ENCODE measurements around the gene RAB20.
"Not testable (repeated sequence)": the region's sequence is repeated elsewhere in the genome, so short reads cannot be mapped to it uniquely, and the experiment has no call there.

Gene RAB20

GRCh38 chr13:110554946-110555345 lies 6.6 kb downstream of the RAB20 start:
- no peak for DNase-seq (ENCODE audit: low read depth in 3 of 3)

- no peak for DNase-seq (ENCODE audit: low read depth in 3 of 3)
These were observed 7.2 kb downstream of the RAB20 start for GRCh38 chr13:110554227-110554836.

GRCh38 chr13:110553417-110553816 lies 8.1 kb downstream of the RAB20 start:
- DNase-seq (ENCODE audit: low read depth in 3 of 3), result no peak

GRCh38 chr13:110552767-110553166 lies 8.8 kb downstream of the RAB20 start:
- DNase-seq (ENCODE audit: low read depth in 3 of 3), result no peak

- no peak for DNase-seq (ENCODE audit: low read depth in 3 of 3)
These were observed 10.2 kb downstream of the RAB20 start for GRCh38 chr13:110551284-110551683.

GRCh38 chr13:110549795-110550160 lies 11.7 kb downstream of the RAB20 start:
- DNase-seq (ENCODE audit: low read depth in 3 of 3), result no peak

GRCh38 chr13:110548891-110549794 lies 12.4 kb downstream of the RAB20 start:
- DNase-seq (ENCODE audit: low read depth in 3 of 3), result no peak

GRCh38 chr13:110546926-110547325 lies 14.6 kb downstream of the RAB20 start:
- DNase-seq (ENCODE audit: low read depth in 3 of 3), result no peak

- DNase-seq (ENCODE audit: low read depth in 3 of 3), result no peak
These were observed 15.1 kb downstream of the RAB20 start for GRCh38 chr13:110546378-110546777.

- DNase-seq (ENCODE audit: low read depth in 3 of 3), result no peak
These were observed 19.2 kb downstream of the RAB20 start for GRCh38 chr13:110542169-110542796.

GRCh38 chr13:110541526-110541920 lies 20.0 kb downstream of the RAB20 start:
- DNase-seq (ENCODE audit: low read depth in 3 of 3), result no peak

GRCh38 chr13:110540871-110541525 lies 20.5 kb downstream of the RAB20 start:
- no peak for DNase-seq (ENCODE audit: low read depth in 3 of 3)

GRCh38 chr13:110539894-110540293 lies 21.6 kb downstream of the RAB20 start:
- DNase-seq (ENCODE audit: low read depth in 3 of 3), result no peak

GRCh38 chr13:110538632-110539031 lies 22.9 kb downstream of the RAB20 start:
- no peak for DNase-seq (ENCODE audit: low read depth in 3 of 3)

GRCh38 chr13:110536006-110536693 lies 25.4 kb downstream of the RAB20 start:
- no peak for DNase-seq (ENCODE audit: low read depth in 3 of 3)

- DNase-seq (ENCODE audit: low read depth in 3 of 3), result no peak
These were observed 26.0 kb downstream of the RAB20 start for GRCh38 chr13:110535526-110535925.

GRCh38 chr13:110533771-110534670 lies 27.5 kb downstream of the RAB20 start:
- no peak for DNase-seq (ENCODE audit: low read depth in 3 of 3)

- not testable (repeated sequence) for DNase-seq (ENCODE audit: low read depth in 3 of 3)
These were observed 29.3 kb downstream of the RAB20 start for GRCh38 chr13:110532258-110532657.

GRCh38 chr13:110531671-110532083 lies 29.8 kb downstream of the RAB20 start:
- DNase-seq (ENCODE audit: low read depth in 3 of 3), result no peak

GRCh38 chr13:110531100-110531499 lies 30.4 kb downstream of the RAB20 start:
- DNase-seq (ENCODE audit: low read depth in 3 of 3), result no peak
